Trophoblast cell (in vitro differentiated cells and primary cell): ENCODE results near the gene SERGEF.

ENCODE experiments used
- DNase-seq, 2 donors: peaks; one replicate each; pipeline ENCODE4 v3.0.0-alpha.2; 2016
- H2AFZ ChIP-seq: 2 replicates; pipeline ENCODE4 v1.6.1; 2013; ENCODE audit warnings: low read length, moderate library complexity, mild to moderate bottlenecking; ENCODE audit not compliant: insufficient read depth, poor library complexity
- H2AK5ac ChIP-seq: 2 replicates; pipeline ENCODE4 v1.6.1; 2013; ENCODE audit warnings: mild to moderate bottlenecking, low read length
- H2BK120ac ChIP-seq: 2 replicates; pipeline ENCODE4 v1.6.1; 2013; ENCODE audit warnings: low read length, mild to moderate bottlenecking, moderate library complexity; ENCODE audit not compliant: insufficient read depth, poor library complexity
- H2BK12ac ChIP-seq: 2 replicates; pipeline ENCODE4 v1.6.1; 2013; ENCODE audit warnings: mild to moderate bottlenecking, low read length, moderate library complexity
- H2BK5ac ChIP-seq: 2 replicates; pipeline ENCODE4 v1.6.1; 2013; ENCODE audit warnings: low read length, low read depth, moderate library complexity, mild to moderate bottlenecking; ENCODE audit not compliant: poor library complexity
- H3K14ac ChIP-seq: 2 replicates; pipeline ENCODE4 v1.6.1; 2013; ENCODE audit warnings: mild to moderate bottlenecking, low read length
- H3K18ac ChIP-seq: 2 replicates; pipeline ENCODE4 v1.6.1; 2013; ENCODE audit warnings: mild to moderate bottlenecking, low read length
- H3K23ac ChIP-seq: 2 replicates; pipeline ENCODE4 v1.6.1; 2013; ENCODE audit warnings: low read length
- H3K27ac ChIP-seq: 2 replicates; pipeline ENCODE4 v1.5.1; 2013; ENCODE audit warnings: low read depth, mild to moderate bottlenecking, inconsistent platforms, low read length, moderate library complexity
- H3K27me3 ChIP-seq: 2 replicates; pipeline ENCODE4 v1.6.1; 2013; ENCODE audit warnings: inconsistent platforms, mild to moderate bottlenecking, low read length, moderate library complexity; ENCODE audit not compliant: insufficient read depth
- H3K36me3 ChIP-seq, 2 experiments: 1 replicate in 1 of 2; 2 replicates in 1 of 2; pipeline ENCODE4 v1.6.1; 2013; ENCODE audit warnings: low read length in 2 of 2, mild to moderate bottlenecking in 2 of 2, moderate library complexity in 1 of 2; ENCODE audit not compliant: insufficient read depth in 2 of 2, control insufficient read depth in 1 of 2
- H3K4ac ChIP-seq: 2 replicates; pipeline ENCODE4 v1.6.1; 2013; ENCODE audit warnings: low read depth, mild to moderate bottlenecking, low read length, moderate library complexity
- H3K4me1 ChIP-seq, 2 experiments: 1 replicate in 1 of 2; 2 replicates in 1 of 2; pipeline ENCODE4 v1.6.1; 2013; ENCODE audit warnings: low read length in 2 of 2, mild to moderate bottlenecking in 2 of 2, moderate library complexity in 1 of 2; ENCODE audit not compliant: insufficient read depth in 2 of 2, control insufficient read depth in 1 of 2
- H3K4me2 ChIP-seq: 2 replicates; pipeline ENCODE4 v1.6.1; 2013; ENCODE audit warnings: inconsistent platforms, mild to moderate bottlenecking, low read length, moderate library complexity
- H3K4me3 ChIP-seq: 2 replicates; pipeline ENCODE4 v1.5.1; 2013; ENCODE audit warnings: mild to moderate bottlenecking, low read depth, low read length, inconsistent platforms
- H3K79me1 ChIP-seq: one replicate; pipeline ENCODE4 v1.6.1; 2013; ENCODE audit warnings: low read length
- H3K79me2 ChIP-seq: 2 replicates; pipeline ENCODE4 v1.6.1; 2013; ENCODE audit warnings: low read length, mild to moderate bottlenecking; ENCODE audit not compliant: control insufficient read depth, insufficient read depth, poor library complexity
- H3K9ac ChIP-seq: 2 replicates; pipeline ENCODE4 v1.6.1; 2013; ENCODE audit warnings: mild to moderate bottlenecking, low read length
- H3K9me3 ChIP-seq: 2 replicates; pipeline ENCODE4 v1.6.1; 2013; ENCODE audit warnings: low read depth, mild to moderate bottlenecking, control low read depth, inconsistent platforms, low read length; ENCODE audit not compliant: insufficient read depth
- H4K12ac ChIP-seq: 2 replicates; pipeline ENCODE4 v1.6.1; 2013; ENCODE audit warnings: low read depth, mild to moderate bottlenecking, low read length, moderate library complexity
- H4K8ac ChIP-seq: 2 replicates; pipeline ENCODE4 v1.6.1; 2013; ENCODE audit warnings: low read depth, mild to moderate bottlenecking, low read length, moderate library complexity
- H4K91ac ChIP-seq: one replicate; pipeline ENCODE4 v1.6.1; 2013; ENCODE audit warnings: low read depth, mild to moderate bottlenecking, low read length, moderate library complexity
- WGBS: extraction: QIAGEN DNeasy Blood & Tissue Kit; methylation state at CpG from one replicate; pipeline ENCODE4 v1.1.7; 2013; ENCODE audit warnings: missing lambda C conversion rate; ENCODE audit not compliant: insufficient read length, insufficient coverage; ENCODE audit errors: extremely low coverage; 5-methylcytosine and 5-hydroxymethylcytosine counted together

SERGEF gene

GRCh38 chr11:17976651-17977050 is 36.2 kb downstream of the SERGEF start:
- no peak overlapping the region for H3K23ac ChIP-seq

GRCh38 chr11:17974246-17974645 is 38.6 kb downstream of the SERGEF start:
- DNase-seq, result no peak
- H3K9me3 ChIP-seq, result no peaks in the 10 kb centered on the region
- H2AK5ac ChIP-seq, result no peak overlapping the region
- H2BK120ac ChIP-seq, result no peak overlapping the region
- no peaks in the 10 kb centered on the region for H3K36me3 ChIP-seq
- no peak overlapping the region for H3K9ac ChIP-seq
- H2BK5ac ChIP-seq, result no peak overlapping the region
- H3K79me2 ChIP-seq, result no peaks in the 10 kb centered on the region
- no peak overlapping the region for H3K4me3 ChIP-seq
- H4K91ac ChIP-seq, result no peak overlapping the region
- no peak overlapping the region for H2BK12ac ChIP-seq
- H3K14ac ChIP-seq, result no peak overlapping the region
- H3K4ac ChIP-seq, result no peak overlapping the region
- no peaks in the 10 kb centered on the region for H3K27me3 ChIP-seq
- H3K4me1 ChIP-seq, result no peaks in the 10 kb centered on the region
- no peak overlapping the region for H3K18ac ChIP-seq
- no peak overlapping the region for H4K12ac ChIP-seq
- H3K79me1 ChIP-seq, result no peaks in the 10 kb centered on the region
- no peak overlapping the region for H4K8ac ChIP-seq
- no peak overlapping the region for H3K27ac ChIP-seq
- H3K23ac ChIP-seq, result no peak overlapping the region
- no peak overlapping the region for H2AFZ ChIP-seq
- H3K4me2 ChIP-seq, result no peak overlapping the region

More at GRCh38 chr11:17976651-17977050, 36.2 kb downstream of the SERGEF start:
- H3K27me3 ChIP-seq, result no peaks in the 10 kb centered on the region
- no peaks in the 10 kb centered on the region for H3K4me1 ChIP-seq
- no peak overlapping the region for H4K8ac ChIP-seq
- H3K4me2 ChIP-seq, result no peak overlapping the region
- no peak overlapping the region for H3K4ac ChIP-seq
- no peak overlapping the region for H2AFZ ChIP-seq
- no peak overlapping the region for H3K9ac ChIP-seq
- no peak overlapping the region for H2AK5ac ChIP-seq
- DNase-seq, result no peak
- no peak overlapping the region for H3K27ac ChIP-seq
- H2BK5ac ChIP-seq, result no peak overlapping the region
- H4K12ac ChIP-seq, result no peak overlapping the region
- H2BK12ac ChIP-seq, result no peak overlapping the region
- no peaks in the 10 kb centered on the region for H3K36me3 ChIP-seq
- no peaks in the 10 kb centered on the region for H3K9me3 ChIP-seq
- H3K18ac ChIP-seq, result no peak overlapping the region
- H3K79me1 ChIP-seq, result no peaks in the 10 kb centered on the region
- no peak overlapping the region for H4K91ac ChIP-seq
- no peak overlapping the region for H3K4me3 ChIP-seq
- WGBS, result no CpG with 5 or more reads among the region's 1 CpG
- H3K79me2 ChIP-seq, result no peaks in the 10 kb centered on the region
- no peak overlapping the region for H2BK120ac ChIP-seq
- no peak overlapping the region for H3K14ac ChIP-seq

DNA sequence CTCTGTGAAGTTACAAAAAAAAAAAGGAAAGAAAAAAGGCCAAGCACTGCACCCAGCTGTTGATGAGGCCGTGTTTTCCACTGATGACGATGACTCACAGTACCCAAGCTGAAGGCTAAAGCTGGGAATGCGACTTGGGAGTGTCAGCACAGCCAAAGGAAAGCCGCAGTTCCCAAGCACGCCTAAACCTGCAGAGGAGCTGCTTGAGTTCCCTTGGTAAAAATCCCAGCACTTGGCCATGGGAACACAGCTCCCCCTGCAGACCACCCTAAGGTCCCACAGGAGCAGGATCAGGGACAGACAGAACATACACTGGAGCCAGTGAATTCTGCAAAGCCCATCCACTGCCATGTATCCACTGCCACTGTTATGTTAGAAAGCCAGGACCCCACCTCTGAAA is 39.9 kb downstream of the SERGEF start:
- no peak overlapping the region for H3K18ac ChIP-seq
- no peak overlapping the region for H3K4ac ChIP-seq
- no peaks in the 10 kb centered on the region for H3K36me3 ChIP-seq
- DNase-seq, result peak; percentile 80 to 91
- H3K23ac ChIP-seq, result no peak overlapping the region
- H3K27ac ChIP-seq, result no peak overlapping the region
- no peak overlapping the region for H3K4me2 ChIP-seq
- no peaks in the 10 kb centered on the region for H3K79me1 ChIP-seq
- no peak overlapping the region for H2BK5ac ChIP-seq
- no peak overlapping the region for H3K14ac ChIP-seq
- no peak overlapping the region for H2AK5ac ChIP-seq
- no peak overlapping the region for H4K91ac ChIP-seq
- no peak overlapping the region for H2BK12ac ChIP-seq
- no CpG with 5 or more reads among the region's 5 CpGs for WGBS
- H2AFZ ChIP-seq, result no peak overlapping the region
- no peaks in the 10 kb centered on the region for H3K9me3 ChIP-seq
- no peaks in the 10 kb centered on the region for H3K27me3 ChIP-seq
- no peaks in the 10 kb centered on the region for H3K79me2 ChIP-seq
- no peaks in the 10 kb centered on the region for H3K4me1 ChIP-seq
- H3K9ac ChIP-seq, result no peak overlapping the region
- H3K4me3 ChIP-seq, result no peak overlapping the region
- H4K12ac ChIP-seq, result no peak overlapping the region
- no peak overlapping the region for H4K8ac ChIP-seq
- no peak overlapping the region for H2BK120ac ChIP-seq

DNA sequence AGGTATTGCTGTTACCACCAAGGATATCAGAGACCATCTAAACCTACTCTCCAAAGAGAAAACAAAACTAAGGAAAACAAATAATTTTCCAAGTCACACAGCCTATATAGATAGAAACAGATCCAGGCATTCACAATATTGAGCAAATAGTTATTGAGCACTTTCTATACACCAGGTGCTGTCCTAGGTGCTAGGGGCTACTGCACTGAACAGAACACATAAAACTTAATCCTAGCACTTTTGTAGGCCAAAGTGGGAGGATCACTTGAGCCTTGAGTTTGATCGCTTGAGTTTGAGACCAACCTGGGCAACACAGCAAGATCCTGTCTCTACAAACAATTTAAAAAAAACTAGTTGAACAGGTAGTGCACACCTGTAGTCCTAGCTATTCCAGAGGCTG is 44.6 kb downstream of the SERGEF start:
- no CpG with 5 or more reads among the region's 1 CpG for WGBS

More for the DNA sequence above, 44.6 kb downstream of the SERGEF start:
- Histone ChIP-seq H3K4me3 (no peak overlapping the region), H4K91ac (no peak overlapping the region), H3K9ac (no peak overlapping the region), H3K14ac (no peak overlapping the region), H2AFZ (no peak overlapping the region), H2BK5ac (no peak overlapping the region), H4K12ac (no peak overlapping the region), H3K79me1 (no peaks in the 10 kb centered on the region), H3K18ac (no peak overlapping the region), H2AK5ac (no peak overlapping the region), H4K8ac (no peak overlapping the region), H3K79me2 (no peaks in the 10 kb centered on the region), H3K27ac (no peak overlapping the region), H3K4me1 (no peaks in the 10 kb centered on the region), H3K36me3 (no peaks in the 10 kb centered on the region), H3K4me2 (no peak overlapping the region), H3K27me3 (no peaks in the 10 kb centered on the region), H2BK12ac (no peak overlapping the region), H3K23ac (no peak overlapping the region), H3K4ac (no peak overlapping the region), H3K9me3 (no peaks in the 10 kb centered on the region), H2BK120ac (no peak overlapping the region)
- DNase-seq, result peak; percentile 49 to 83
